ENCODE measurements around the gene MSMB.

The MSMB gene

GRCh38 chr10:46040004-46040403 is 6.1 kb downstream of the MSMB start:
- in situ Hi-C loops (cut with MboI; ENCODE audit: low pct_unique_long_range_greater_than_20kb, low sequenced_read_pairs), result no loop called here

DNA sequence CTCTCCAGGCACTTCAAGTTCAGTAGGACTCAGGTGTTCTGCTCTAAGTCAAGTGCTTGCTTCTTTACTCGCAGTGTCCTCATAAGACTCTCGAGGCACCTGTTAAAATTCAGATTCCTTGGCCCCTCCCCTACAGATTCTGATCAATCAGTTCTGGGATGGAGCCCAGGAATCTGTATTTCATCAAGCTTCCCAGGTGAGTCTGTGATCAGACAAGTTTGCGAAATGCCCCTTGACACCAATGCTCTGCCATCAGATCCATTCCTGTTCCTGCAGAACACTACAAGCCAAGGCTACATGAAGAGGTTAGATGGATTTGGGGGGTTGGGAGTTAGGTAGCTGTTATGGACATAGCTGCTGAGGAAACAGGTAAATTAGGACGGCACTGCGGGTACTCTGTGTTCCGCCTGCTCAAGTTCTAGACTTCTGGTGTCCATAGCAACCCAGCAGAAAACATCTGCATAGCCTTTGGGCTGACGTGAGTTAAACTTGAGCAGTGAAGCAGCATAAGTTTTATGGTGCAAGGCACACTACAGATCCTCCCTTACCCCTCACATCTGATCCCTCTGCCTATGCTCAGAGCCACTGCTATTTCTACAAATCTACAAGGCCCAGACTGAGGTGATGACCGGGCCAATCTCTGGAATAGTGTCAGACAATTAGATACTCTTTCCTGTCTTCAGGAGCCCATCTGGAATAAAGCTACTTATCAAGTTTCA is 8.8 kb downstream of the MSMB start:
- in situ Hi-C loops (cut with MboI; ENCODE audit: low pct_unique_long_range_greater_than_20kb, low sequenced_read_pairs), result no loop called here

More at GRCh38 chr10:46040004-46040403, 6.1 kb downstream of the MSMB start:
- no peak for DNase-seq

GRCh38 chr10:46035923-46036849 is 9.9 kb downstream of the MSMB start:
- in situ Hi-C loops (cut with MboI; ENCODE audit: low pct_unique_long_range_greater_than_20kb, low sequenced_read_pairs), result no loop called here
- no peak for DNase-seq

More for the DNA sequence above, 8.8 kb downstream of the MSMB start:
- no peak for DNase-seq

DNA sequence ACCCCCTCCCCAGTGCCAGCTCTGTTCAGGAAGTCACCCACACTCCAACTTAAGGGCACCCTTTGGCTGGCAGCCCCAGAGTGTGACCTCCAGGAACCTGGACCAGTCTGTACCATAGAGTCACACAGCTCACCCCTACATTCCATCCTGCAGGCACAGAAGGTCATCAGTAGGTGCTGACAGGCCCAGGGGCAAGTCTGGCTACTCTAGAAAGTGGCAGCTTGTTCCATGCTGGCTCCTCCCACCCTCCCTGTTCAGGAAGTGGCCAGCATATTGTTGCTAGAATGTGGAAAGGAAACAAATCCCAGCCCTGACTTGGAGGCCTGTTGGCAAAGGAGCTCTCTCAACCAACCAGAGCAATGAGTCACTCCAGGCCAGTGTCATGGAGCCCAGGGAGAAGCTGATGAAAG is 12.5 kb downstream of the MSMB start:
- in situ Hi-C loops (cut with MboI; ENCODE audit: low pct_unique_long_range_greater_than_20kb, low sequenced_read_pairs), result no loop called here
- peak; percentile 52 for DNase-seq

DNA sequence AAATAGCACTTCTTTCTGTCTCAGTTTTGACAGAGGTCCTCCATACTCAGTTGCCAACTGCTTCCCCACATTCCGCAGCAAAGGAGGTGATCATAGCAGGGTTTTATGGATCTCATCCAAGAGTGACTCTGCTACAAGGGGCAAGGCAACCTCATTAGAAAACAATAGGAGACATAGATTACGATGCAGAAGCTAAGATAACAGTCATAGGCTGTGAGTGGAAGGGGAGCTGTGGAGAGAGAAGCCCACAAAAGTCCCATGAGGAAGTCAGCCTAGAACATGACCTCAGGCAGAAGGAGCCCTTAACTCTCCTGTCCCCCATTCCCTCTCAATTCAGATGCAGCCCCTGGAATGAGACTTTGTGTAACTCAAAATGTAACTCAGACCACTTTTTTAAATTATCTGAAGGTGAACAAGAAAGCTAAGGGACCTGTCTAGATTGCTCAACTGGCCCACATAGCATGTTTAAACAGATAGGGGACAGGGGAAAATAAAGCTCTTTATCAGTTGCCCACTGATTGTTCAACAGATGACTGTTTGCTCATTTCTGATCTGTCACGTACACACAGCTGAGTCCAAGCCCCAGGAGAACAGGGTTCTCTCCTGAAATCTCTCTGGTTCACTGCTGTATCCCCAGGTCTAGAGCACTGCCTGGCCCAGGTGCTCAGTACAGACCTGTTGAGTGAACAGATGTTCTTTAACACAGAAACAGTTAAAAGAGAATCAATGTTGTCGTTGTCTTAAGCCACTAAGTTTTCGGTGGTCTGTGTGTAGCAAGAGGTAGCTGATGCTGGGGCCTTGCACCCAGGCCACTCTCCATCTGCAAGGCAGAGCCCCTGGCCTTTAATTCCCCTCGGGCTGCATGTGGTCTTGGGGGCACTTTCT is 14.2 kb downstream of the MSMB start:
- DNase-seq, result no peak
- in situ Hi-C loops (cut with MboI; ENCODE audit: low pct_unique_long_range_greater_than_20kb, low sequenced_read_pairs), result no loop called here

- in situ Hi-C loops (cut with MboI; ENCODE audit: low pct_unique_long_range_greater_than_20kb, low sequenced_read_pairs), result no loop called here
- DNase-seq, result peak; percentile 97
These were observed 15.8 kb downstream of the MSMB start, which contains the start of gene NCOA4 for GRCh38 chr10:46030091-46030937. NCOA4 (minus strand) TSS chr10:46030623; CDS start chr10:46016680, 13,943 bp downstream.

GRCh38 chr10:46029461-46030030 is 16.5 kb downstream of the MSMB start:
- in situ Hi-C loops (cut with MboI; ENCODE audit: low pct_unique_long_range_greater_than_20kb, low sequenced_read_pairs), result no loop called here
- DNase-seq, result no peak

GRCh38 chr10:46028584-46029460 is 17.2 kb downstream of the MSMB start:
- in situ Hi-C loops (cut with MboI; ENCODE audit: low pct_unique_long_range_greater_than_20kb, low sequenced_read_pairs), result no loop called here
- peak; percentile 68 for DNase-seq

- in situ Hi-C loops (cut with MboI; ENCODE audit: low pct_unique_long_range_greater_than_20kb, low sequenced_read_pairs), result no loop called here
- DNase-seq, result no peak
These were observed 20.0 kb downstream of the MSMB start for GRCh38 chr10:46026106-46026505.

DNA sequence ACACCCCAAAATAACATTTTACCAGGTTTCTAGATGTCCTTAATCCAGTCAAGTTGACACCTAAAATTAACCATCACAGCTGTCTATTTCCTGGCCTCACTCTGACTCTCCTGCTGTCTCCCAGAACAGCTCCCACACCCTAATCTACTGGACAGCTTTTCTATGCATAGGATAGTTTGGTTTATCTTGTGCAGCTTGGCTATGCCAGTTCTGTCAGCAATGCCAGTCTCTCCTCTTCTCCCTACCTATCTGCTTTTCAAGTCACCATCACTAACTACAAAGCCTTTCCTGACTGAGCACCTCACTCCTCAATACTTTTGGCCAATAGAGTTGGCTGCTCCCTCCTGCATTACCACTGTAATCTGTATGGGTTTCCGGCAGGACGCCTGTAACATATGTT is 20.7 kb downstream of the MSMB start:
- in situ Hi-C loops (cut with MboI; ENCODE audit: low pct_unique_long_range_greater_than_20kb, low sequenced_read_pairs), result no loop called here
- DNase-seq, result no peak

DNA sequence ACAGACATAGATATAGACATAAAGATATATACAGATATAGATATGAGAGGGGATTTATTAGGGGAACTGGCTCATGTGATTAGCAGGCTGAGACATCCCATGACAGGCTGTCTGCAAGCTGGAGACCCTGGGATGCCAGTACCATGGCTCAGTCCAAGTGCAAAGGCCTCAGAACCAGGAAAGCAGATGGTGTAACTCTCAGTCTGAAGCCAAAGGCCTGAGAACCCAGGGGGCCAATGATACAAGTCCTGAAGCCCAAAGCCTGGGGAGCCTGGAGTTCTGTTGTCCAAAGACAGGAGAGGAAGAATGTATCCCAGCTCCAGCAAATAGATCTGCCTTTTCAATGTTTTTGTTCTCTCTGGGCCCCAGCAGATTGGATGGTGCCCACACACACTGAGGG is 21.1 kb downstream of the MSMB start:
- in situ Hi-C loops (cut with MboI; ENCODE audit: low pct_unique_long_range_greater_than_20kb, low sequenced_read_pairs), result no loop called here
- no peak for DNase-seq

GRCh38 chr10:46022978-46023702 is 22.9 kb downstream of the MSMB start:
- peak; percentile 92 for DNase-seq
- in situ Hi-C loops (cut with MboI; ENCODE audit: low pct_unique_long_range_greater_than_20kb, low sequenced_read_pairs), result no loop called here

- DNase-seq, result no peak
- in situ Hi-C loops (cut with MboI; ENCODE audit: low pct_unique_long_range_greater_than_20kb, low sequenced_read_pairs), result no loop called here
These were observed 25.8 kb downstream of the MSMB start for GRCh38 chr10:46020344-46020657.

GRCh38 chr10:46019569-46020343 is 26.3 kb downstream of the MSMB start:
- in situ Hi-C loops (cut with MboI; ENCODE audit: low pct_unique_long_range_greater_than_20kb, low sequenced_read_pairs), result no loop called here
- DNase-seq, result no peak

- in situ Hi-C loops (cut with MboI; ENCODE audit: low pct_unique_long_range_greater_than_20kb, low sequenced_read_pairs), result no loop called here
- DNase-seq, result no peak
These were observed 26.9 kb downstream of the MSMB start for GRCh38 chr10:46019177-46019528.

Data from KBM-7 (cell line).